NCI-H2196 (cell line): ENCODE results near the gene EVI5.
"Not testable (repeated sequence)": the region's sequence is repeated elsewhere in the genome, so short reads cannot be mapped to it uniquely, and the experiment has no call there.

Source experiments
- DNase-seq: peaks from one replicate; lab custom pipeline; 2025; ENCODE audit not compliant: unreplicated experiment; lab: John Stamatoyannopoulos, UW

Gene EVI5

DNA sequence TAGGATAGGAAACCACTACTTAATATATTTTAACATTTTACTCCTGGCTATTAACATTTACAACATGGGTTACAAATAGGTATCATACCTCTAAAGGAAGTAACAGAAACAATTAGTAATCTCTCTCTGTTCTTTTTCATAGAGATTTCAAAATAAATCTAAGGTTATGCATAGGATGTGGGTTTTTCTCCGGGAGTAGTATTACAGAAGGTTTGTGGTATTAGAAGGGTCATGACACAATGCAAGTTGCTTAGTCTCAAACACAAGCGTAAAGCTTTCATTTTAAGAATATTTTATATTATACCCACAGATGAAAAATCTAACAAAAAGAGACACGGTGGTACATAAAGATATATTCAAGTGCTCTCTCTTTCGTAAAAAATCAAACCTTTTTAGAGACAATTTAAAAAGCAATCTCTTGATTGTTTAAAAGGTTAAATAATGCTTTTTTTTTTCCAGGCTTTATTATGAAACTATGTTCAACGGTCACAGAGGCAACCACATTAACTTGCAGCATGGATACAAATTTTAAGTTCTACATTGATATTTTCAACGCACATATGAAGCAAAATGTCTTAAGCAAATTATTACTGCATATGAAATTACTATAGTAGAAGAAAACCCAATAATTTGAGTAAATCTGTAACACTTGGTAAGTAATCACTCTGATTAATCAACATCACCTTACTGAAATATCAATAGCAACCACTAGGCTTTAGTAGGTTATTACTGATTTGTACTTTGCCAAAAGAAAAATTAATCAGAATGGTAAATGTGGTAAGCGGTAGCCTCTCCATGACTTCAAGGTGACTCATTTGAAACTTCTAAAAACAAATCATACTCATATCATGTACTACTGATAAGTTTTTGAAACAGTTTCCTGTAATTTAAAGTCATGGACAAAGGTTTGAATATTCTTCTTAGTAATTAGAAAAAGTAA, 200.8 kb downstream of the EVI5 start:
- no peak for DNase-seq

DNA sequence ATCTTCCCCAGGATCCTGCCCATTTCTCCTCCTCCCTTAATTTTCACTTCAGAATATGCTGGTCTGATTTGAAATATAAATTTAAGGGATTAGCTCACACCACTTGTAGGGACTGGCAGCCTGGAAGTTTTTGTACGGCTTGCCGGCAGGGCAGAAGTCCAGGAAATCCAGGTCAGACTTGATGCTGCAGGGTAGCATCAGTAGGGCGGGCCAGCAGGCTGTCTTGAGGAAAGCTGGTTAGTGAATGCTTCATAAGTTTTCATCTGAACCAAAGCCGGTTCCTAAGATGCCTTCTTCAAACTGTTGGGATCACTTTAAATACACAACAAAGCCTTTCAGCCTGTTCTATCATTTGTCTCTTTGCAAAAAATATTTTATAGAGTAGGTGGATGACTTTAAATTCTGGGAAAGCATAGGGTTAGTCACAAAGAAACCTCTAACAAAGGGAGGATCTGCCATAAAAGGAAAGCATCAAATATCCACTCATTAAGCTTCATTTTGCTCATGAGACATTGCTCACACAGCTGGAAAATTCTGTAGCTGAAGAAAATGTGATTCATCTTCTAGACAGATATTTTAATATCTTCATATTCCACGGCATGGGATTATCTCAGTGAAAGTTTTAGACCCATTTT, 207.5 kb downstream of the EVI5 start:
- no peak for DNase-seq

DNA sequence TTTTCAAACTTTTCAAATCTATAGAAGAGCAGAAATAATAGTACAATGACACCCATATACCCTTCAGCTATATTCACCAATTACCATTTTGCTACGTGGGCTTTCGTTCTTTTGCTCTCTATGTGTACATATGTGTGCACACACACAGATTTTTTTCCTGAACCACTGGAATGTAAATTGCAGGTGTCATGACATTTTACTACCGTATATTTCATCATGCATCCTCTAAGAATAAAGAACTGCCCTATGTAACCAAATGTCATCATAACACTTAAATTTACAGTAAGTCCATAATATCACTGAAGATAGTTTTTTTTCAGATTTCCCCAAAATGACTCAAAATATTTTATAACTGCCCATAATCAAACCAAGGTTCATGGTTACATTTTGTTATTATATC, 209.8 kb downstream of the EVI5 start:
- DNase-seq, result no peak

DNA sequence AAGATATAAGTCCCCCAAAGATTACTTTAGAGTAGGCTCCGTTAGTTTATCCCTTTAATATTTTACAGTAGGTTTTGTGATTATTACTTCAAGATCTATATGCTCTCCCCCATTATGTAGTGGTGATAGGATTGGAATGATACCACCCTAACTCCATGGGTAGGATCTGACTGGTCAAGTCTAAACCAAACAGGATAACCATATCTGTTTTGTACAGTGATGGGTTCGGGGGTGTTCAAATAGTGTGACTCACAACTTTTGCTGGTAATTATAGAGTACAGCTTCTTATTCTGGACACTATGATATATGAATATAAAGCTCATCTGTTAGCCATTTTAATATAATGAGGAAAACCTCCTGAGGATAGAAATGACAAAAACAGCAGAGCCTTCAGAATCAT, 212.4 kb downstream of the EVI5 start:
- DNase-seq, result no peak

DNA sequence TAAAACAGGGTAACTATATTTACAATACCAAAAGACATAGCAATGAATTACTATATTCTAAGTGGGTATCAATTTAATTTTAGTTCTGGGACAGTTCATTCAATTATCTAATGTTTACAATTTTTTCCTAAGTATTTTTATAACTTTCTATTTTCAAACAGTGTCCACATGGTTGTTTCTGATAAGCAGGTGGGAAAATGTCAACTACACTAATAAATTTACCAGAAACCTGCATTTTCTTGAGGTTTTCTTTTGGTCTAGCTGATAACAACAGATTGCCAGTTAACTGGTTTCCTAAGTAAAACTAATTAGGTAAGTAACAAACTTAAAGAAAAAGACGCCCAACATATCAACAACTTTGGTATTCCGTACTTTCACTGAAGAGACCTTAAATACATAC, 213.3 kb downstream of the EVI5 start:
- no peak for DNase-seq

DNA sequence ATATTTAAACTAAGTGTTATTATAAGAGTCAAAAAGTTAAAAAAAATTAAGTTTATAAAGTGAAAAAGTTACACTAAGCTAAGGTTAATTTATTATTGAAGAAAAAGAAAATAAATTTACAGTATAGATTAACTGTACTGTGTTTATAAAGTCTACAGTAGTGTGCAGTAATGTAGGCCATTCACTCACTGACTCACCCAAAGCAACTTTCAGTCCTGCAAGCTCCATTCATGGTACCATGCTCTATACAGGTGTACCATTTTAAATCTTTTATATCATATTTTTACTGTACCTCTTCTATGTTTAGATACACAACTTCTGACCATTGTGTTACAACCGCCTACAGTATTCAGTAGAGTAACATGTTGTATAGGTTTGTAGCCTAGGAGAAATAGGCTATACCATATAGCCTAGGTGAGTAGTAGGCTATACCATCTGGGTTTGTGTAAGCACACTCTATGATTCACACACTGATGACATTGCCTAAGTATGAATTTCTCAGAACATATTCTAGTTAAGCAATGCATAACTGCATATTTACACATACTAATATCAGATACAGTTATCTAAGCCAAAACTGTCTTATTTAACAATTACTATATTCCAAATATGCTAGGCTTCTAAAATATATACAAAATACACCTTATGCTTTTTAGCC, 217.6 kb downstream of the EVI5 start:
- DNase-seq, result no peak

DNA sequence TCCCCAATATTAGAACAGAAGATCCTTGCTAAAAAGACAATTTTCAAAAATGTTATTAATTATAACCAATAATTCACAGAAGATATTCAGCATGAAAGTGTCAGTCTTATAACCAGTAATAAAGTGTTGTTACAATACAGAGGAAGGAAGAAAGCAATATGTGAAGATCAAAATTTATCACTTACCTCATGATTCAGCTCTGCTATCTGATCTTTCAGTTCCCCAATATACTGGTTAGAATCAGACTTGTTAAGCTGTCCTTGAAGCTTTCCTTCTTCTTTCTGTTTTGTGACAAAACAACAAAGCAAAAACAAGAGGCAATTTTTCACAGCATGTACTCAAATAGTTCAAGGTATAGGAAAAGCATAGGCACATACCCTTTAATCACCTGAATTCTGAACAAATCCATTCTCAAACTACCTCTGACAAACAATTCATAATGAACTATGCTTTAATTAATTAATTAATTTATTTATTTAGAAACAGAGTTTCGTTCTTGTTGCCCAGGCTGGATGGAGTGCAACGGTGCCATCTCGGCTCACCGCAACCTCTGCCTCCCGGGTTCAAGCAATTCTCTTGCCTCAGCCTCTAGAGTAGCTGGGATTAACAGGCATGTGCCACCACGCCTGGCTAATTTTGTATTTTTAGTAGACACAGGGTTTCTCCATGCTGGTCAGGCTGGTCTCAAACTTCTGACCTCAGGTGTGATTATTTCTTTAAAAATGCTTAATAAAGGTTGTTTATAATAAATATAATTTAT, 221.3 kb downstream of the EVI5 start:
- DNase-seq, result no peak

DNA sequence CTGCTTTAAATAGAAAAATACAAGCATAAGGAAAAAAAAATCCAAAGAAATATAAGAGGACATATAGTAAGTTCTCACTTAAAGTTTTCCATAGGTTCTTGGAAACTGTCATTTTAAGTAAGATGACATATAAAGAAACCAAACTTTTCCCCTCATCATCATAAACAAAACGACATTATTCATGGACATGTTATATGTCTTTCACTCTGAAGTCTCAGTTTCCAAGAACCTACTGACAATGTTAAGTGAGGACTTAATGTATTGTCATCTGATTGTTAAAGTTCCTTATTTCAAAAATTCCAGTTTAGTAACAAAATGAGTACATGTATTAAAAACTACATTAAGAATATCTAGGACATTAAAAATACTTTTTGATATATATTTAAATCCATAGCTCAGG, 228.6 kb downstream of the EVI5 start:
- no peak for DNase-seq

DNA sequence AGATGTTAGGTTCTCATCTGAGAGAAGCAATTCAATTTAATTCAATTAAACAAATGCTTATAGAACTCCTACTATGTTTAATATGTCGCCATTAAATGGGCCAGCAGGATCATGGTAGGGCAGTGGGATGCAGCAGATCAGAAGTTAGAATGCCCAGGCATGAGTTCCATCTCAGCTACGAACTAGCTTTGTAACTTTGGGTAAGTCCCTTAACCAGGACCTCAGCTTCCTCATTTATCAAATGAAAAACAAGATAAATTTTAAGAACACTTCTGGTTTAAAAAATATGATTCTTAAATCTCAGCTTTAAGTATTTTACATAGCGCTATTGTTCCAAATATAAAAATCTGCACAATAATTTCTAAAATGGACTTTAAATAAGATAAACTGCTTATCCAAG, 230.7 kb downstream of the EVI5 start:
- DNase-seq, result no peak

DNA sequence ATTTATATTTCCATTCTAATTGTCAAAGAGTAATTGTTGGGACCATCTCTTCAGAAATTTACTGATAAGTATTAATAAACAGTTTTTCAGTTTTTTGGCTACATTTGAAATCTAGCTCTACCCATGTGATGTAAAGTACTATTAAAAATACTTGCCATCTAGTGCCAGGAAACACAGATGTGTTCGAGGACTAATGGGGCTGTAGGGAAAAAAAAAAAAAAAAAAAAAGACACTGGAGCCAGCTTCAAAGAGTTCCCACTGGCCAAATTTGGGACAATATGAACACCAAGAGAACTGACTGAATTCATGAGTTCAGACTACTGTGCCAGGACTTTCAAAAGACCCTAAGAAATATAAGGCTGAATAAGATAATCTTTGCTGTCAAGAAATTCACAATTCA, 233.0 kb downstream of the EVI5 start:
- DNase-seq, result no peak

DNA sequence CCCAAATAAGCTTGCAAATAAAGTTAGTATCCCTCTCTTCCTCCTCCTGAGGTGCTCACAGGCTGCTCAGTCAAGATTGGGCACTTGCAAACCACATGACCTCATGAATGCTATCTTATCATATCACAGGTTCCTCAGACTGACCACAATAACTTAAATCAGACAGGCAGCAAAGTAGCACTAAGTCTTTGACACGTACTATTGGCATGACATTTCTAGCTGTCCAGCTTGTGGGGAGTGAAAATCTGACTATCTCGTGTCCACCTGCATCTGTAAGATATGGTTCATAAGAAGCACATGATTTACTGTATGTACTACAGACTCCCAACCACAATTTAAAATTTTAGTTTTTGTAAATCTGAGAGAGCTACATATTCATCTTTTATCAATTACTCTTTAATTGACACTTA, 240.1 kb downstream of the EVI5 start:
- no peak for DNase-seq

DNA sequence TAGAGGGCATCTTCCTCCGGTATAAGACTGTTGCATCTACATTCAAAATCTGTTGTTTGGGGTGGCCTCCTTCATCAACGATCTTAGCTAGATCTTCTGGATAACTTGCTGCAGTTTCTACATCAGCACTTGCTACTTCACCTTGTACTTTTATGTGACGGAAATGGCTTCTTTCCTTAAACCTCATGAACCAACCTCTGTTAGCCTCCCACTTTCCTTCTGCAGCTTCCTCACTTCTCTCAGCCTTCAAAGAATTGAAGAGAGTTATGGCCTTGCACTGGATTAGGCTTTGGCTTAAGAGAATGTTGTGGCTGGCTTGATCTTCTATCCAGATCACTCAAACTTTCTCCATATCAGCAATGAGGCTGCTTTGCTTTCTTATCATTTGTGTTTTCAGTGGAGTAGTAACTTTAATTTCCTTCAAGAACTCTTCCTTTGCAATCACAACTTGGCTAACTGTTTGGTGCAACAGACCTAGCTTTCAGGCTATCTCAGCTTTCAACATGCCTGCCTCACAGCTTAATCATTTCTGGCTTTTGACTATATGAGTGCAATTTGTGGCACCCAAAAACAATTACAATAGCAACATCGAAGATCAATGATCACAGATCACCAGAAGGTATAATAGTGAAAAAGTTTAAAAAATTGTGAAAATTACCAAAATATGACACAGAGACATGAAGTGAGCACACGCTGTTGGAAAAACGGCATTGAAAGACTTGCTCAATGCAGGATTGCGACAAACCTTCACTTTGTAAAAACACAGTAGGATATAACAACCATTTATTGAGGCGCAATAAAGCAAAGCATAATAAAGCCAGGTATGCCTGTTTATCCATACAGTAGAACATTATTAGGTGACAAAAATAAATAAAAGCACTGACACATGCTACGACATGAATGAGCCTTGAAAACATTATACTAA, 241.5 kb downstream of the EVI5 start:
- DNase-seq, result no peak

DNA sequence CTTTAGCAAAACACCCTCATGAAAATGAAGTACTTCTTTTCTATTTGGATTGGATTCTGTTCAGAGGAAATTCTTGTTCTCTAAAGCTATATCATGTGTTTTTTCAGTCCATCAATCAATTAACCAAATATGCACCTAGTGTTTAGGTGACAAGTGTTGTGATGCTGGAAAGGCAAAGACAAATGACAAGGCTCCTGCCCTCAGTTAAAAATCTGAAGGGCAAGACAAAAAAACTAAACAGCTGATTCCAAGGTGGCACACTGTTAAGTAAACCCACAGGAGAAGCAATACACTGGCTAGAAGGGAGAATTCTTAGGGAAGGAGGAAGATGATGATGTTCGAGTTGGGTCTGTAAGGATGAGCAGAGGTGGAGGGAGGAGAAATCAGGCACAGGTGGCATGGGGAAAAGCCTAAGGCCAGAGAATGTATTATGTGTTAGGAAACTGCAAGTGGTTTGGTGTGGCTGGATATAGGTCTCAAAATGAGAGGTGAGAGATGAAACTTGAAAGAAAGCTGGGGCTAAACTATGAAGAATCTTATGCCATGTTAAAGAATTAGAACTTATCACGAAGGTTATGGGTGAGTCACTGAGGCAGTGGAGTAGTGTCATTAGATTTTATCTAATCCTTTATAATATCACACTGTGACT, 246.4 kb downstream of the EVI5 start:
- DNase-seq, result no peak

DNA sequence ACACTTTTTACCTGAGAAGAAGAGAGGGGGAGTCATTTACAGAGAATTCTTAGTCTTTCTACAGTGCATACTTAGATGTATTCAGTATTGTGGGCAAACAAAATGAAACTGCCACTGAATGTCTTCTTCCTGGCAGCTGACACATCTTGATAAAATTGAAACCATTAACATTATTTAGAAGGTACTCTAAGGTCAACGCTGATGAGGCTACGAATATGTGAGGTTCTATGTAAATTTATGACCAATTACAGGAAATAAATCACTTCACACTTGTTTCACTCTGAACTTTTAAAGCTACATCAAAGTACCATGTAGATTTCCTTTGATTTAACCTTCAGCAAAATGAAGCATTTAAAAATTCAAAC, 246.9 kb downstream of the EVI5 start:
- DNase-seq, result no peak

DNA sequence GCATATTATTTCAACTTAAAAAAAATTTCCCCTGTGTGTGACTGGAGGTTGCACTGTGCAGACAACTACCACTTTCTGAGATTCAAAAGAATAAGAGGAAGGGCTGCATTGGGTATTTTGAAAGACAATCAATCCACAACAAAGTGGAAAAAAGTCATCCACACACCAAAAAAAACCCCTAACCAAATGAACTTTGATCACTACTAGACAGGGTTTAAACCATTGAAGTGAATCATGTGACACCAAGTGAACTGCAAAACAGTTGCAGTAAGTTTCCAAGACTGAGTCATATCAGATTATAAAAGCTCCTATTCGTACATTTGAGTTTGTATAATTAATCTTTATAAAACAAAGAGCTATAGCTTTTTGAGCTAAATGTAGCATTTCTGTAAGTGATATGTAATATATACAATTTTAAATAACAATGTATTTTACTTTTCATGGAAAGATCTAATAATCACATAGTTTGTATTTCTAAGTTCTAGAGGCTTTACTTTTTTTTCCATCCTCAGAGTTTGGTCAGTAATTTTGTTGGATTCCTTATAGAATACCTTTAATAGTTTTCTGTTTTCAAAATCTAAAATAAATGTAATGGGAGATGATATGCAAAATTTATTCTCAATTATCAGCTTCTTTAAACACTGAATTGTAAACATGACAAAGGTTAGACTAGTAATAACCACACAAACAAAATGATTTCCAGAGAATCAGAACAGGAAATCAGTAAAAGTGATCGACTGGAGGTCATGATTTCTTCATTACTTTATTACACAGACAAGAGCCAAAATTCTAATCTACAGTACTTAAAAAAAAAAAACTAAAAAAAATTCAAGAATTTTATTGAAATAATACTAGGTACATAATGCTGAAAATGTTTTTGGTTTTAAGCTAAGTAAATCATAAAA, 247.7 kb downstream of the EVI5 start:
- DNase-seq, result no peak

DNA sequence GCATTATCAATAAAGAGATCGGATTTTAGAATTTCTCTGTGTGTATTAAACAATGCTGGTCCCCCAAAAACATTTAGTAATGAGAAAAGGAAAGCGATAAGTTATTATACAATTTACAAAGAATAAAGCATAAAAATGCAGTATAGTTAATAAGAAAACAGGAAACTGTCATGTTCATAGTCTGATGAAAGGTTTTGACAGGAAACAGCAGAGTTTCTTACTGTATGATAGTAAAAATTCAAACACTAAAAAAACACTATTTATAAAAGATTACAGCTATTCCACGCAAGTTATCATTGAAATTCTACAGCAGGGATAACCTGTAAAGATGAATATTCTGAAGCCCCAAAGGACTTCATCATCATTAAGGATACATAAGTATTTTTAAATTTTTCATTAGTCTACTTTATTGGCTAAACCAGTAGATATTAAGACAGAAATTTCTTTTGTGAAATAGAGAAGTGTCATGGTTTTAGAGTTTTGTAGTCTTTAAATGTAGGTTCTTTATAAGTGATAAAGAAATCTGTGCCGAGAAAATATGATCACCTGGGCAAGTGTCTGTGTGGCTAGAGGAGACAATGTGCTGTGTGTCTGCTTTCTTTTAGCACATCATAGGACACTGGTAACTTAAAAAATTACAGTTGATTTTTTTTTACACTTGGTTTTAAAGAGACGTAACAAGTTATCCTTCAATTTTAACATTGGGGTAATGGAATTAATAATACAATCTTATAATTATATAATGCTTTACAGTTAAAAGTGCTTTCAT, 248.5 kb downstream of the EVI5 start:
- DNase-seq, result no peak

DNA sequence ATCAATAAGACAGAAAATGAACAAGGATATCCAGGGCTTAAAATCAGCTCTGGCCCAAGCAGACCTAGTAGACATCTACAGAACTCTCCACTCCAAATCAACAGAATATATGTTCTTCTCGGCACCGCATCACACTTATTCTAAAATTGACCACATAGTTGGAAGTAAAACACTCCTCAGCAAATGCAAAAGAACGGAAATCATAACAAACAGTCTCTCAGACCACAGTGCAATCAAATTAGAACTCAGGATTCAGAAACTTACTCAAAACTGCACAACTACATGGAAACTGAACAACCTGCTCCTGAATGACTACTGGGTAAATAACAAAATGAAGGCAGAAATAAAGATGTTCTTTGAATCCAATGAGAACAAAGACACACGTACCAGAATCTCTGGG, 252.5 kb downstream of the EVI5 start:
- DNase-seq, result not testable (repeated sequence)

DNA sequence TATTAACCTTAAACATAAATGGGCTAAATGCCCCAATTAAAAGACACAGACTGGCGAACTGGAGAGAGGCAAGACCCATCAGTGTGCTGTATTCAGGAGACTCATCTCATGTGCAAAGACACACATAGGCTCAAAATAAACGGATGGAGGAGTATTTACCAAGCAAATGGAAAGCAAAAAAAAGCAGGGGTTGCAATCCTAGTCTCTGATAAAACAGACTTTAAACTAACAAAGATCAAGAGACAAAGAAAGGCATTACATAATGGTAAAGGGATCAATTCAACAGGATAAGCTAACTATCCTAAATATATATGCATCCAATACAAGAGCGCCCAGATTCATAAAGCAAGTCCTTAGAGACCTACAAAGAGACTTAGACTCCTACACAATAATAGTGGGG, 253.0 kb downstream of the EVI5 start:
- DNase-seq, result not testable (repeated sequence)
